IgD-negative memory B cell (primary cell): Measurements from ENCODE around the gene GRM1. TPM values are rescaled to one million over a fixed set of nuclear protein-coding genes. Genes with fewer than 3 reads are reported as not detected.

Source experiments
- H3K27ac Mint-ChIP-seq, 3 donors: one replicate each; pipeline ENCODE4 v1.8.0; 2020 to 2022; ENCODE audit warnings: mild to moderate bottlenecking in 3 of 3, mixed read lengths in 3 of 3, moderate library complexity in 1 of 3
- H3K27me3 Mint-ChIP-seq: one replicate; pipeline ENCODE4 v1.8.0; 2021; ENCODE audit warnings: mixed read lengths
- H3K36me3 Mint-ChIP-seq: one replicate; pipeline ENCODE4 v1.8.0; 2020; ENCODE audit warnings: mild to moderate bottlenecking, mixed read lengths
- H3K4me1 Mint-ChIP-seq, 3 donors: one replicate each; pipeline ENCODE4 v1.8.0; 2020 to 2022; ENCODE audit warnings: mixed read lengths in 3 of 3, mild to moderate bottlenecking in 1 of 3
- H3K4me3 Mint-ChIP-seq, 4 donors: one replicate each; pipeline ENCODE4 v1.8.0; 2020 to 2022; ENCODE audit warnings: mild to moderate bottlenecking in 4 of 4, mixed read lengths in 4 of 4, moderate library complexity in 3 of 4
- H3K9me3 Mint-ChIP-seq, 3 donors: one replicate each; pipeline ENCODE4 v1.8.0; 2020 to 2021; ENCODE audit warnings: mixed read lengths in 3 of 3, mild to moderate bottlenecking in 1 of 3
- polyA plus RNA-seq: library from polyadenylated mRNA; unstranded; fragments of 300-500 nt; fragmentation: Illumina TruSeq; gene quantifications from one replicate; pipeline ENCODE4 v1.2.3, GENCODE V29; 2021

GRM1 gene
- polyA plus RNA-seq, 1 donor from 2014 or later = not detected

DNA sequence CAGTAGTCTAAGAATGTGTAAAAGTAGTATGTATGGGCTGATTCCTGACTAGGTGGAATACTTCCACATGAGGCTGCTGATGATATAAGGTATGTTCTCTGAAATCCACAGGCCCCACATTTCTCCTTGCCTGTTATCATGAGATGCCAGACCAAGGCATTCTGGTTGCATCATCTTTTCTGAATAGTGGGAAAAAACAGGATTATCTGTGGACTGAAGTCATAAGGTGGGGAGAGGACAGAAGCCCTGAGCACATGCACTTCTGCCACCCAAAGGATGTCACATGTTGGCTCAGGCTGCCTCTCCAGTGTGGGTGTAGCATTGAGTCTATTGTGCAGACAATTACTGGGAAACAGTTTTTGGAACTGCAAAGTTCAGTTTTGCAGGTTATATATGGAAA is 330.3 kb downstream of the GRM1 start:
- H3K4me3 Mint-ChIP-seq = no peak overlapping the region
- no peaks in the 10 kb centered on the region for H3K4me1 Mint-ChIP-seq
- peaks cover 0 to 7% (median 1%) of the 10 kb centered on the region in 3 donors for H3K9me3 Mint-ChIP-seq
- H3K27ac Mint-ChIP-seq = no peak overlapping the region
- no peaks in the 10 kb centered on the region for H3K27me3 Mint-ChIP-seq
- H3K36me3 Mint-ChIP-seq = peaks cover 1% of the 10 kb centered on the region

DNA sequence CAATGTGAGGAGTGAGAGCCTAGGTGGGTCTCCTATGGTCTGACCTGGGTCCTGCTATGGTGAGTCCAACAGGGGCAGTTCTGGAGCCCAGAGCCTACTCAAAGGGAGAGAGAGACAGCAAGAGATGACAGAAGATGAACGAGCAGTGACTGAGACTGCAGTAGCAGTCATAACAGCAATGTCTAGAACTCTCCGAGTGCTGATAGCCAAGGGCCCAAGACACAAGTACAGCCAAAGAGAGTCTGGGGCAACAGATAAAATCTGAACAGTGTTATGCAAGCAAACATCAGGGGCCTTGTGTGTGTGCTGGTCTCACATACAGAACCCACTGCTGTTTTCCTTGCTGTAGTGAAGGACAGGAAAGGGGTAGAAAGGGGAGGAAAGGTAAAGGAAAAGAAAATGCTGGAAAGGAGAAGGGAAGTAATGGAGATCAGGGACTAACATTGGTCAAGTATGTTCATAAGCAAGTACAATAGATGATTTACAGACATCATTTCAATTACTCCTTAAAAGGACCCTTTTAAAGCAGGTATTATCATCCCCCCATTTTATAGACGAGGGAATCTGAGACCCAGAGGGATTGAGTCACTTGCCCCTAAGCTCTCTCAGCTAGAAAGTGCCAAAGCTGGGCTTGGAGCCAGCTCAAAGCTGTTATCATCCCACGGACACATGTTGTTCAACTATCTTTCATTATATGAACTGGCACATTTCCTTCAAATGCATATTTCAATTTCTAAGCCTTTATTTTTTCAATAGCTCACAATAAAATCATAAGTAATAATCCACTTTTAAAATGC is 332.5 kb downstream of the GRM1 start:
- Mint-ChIP-seq H3K4me3 (no peak overlapping the region), H3K4me1 (no peaks in the 10 kb centered on the region), H3K9me3 (peaks cover 0 to 5% (median 1%) of the 10 kb centered on the region in 3 donors), H3K27ac (no peak overlapping the region), H3K27me3 (no peaks in the 10 kb centered on the region), H3K36me3 (peaks cover 1% of the 10 kb centered on the region)

DNA sequence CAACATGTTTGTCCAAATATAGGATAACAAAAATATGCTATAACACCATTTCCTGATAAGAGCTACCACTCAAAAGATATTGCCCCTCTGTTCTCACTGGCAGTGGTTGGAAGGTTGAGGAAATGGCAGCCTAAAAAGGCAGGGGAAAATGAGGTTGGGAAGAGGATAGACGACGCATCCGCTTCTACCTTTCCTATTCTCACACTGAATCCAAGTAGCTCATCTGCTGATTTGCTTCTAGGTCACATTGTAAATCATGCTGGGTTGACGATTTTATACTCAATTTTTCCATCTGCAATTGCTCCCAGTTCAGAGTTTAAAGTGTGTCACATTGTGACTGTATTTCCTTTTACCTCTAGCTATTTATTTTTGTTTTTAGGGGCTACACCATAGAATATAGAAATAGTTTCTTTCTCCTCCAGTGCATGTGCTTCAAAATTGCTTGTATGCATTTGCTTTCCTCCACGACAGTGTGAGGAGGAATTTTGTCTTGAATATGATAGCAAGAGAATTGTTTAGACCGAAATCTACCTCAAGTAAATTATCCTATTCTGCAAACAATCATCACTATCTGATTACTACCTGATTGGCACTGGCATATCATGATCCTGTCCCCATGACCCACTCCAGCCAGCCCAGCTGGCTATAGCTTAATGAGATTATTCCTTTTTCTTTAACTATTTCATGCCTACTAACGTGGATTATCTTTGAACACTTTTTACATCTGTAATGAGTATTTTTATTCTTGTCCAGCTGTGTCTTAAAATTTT is 335.2 kb downstream of the GRM1 start:
- H3K9me3 Mint-ChIP-seq = peaks cover 0 to 4% (median 0%) of the 10 kb centered on the region in 3 donors
- H3K4me1 Mint-ChIP-seq = no peaks in the 10 kb centered on the region
- peaks cover 1% of the 10 kb centered on the region for H3K36me3 Mint-ChIP-seq
- no peaks in the 10 kb centered on the region for H3K27me3 Mint-ChIP-seq
- H3K27ac Mint-ChIP-seq = no peak overlapping the region
- H3K4me3 Mint-ChIP-seq = no peak overlapping the region

DNA sequence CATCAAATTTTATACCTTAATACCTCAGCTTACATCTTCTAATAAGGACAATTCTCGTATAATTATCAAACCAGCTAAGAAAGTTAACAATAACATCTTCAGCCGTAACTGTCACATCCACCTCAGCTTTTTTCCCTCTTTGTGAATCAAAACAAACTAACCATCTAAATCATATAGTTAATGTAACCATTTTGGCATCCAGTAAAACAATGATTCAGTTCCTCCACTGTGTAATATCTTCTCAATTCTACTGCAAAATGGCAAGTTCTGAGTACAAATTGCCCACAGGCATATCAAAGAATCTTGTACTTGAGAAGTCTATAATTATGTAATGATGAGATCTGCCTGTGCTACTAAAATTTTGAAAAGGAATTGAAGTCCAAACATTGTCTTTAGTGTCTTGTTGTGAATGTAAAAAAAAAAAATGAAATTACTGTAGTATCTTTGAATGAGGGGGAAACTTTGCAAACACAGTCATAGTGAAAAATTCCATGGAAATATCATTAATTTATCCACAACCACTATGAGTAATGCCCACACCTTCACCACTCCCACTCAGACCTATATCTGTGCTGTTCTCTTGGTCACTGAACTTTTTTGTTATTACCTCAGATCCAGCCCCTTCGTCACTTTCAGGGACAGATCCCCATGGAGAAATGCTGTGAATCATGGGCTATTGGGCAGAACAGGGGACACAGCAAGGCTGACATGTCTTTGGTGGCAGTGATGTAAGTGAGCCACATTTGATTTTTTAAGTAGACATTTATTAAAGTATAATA is 336.1 kb downstream of the GRM1 start:
- Mint-ChIP-seq H3K4me3 (no peak overlapping the region), H3K4me1 (no peaks in the 10 kb centered on the region), H3K27ac (no peak overlapping the region), H3K36me3 (peaks cover 1% of the 10 kb centered on the region), H3K9me3 (peaks cover 0 to 5% (median 0%) of the 10 kb centered on the region in 3 donors), H3K27me3 (no peaks in the 10 kb centered on the region)

DNA sequence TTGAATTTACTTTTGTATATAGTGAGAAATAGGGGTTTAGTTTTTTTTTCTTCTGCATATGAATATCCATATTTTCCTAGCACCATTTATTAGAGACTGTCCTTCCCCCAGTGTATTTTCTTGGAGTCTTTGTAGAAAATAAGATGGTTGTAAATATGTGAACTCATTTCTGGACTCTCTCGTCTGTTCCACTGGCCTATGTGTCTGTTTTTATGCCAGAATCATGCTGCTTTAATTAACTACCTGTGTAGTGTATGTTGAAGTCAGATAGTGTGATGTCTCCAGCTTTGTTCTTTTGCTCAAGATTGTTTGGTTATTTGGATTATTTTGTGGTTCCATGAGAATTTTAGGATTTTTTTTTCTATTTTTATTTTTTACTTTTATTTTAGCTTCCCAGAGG is 338.2 kb downstream of the GRM1 start:
- H3K27ac Mint-ChIP-seq = no peak overlapping the region
- no peaks in the 10 kb centered on the region for H3K27me3 Mint-ChIP-seq
- H3K36me3 Mint-ChIP-seq = no peaks in the 10 kb centered on the region
- no peak overlapping the region for H3K4me3 Mint-ChIP-seq
- H3K4me1 Mint-ChIP-seq = no peaks in the 10 kb centered on the region
- peaks cover 3 to 7% (median 6%) of the 10 kb centered on the region in 3 donors for H3K9me3 Mint-ChIP-seq

DNA sequence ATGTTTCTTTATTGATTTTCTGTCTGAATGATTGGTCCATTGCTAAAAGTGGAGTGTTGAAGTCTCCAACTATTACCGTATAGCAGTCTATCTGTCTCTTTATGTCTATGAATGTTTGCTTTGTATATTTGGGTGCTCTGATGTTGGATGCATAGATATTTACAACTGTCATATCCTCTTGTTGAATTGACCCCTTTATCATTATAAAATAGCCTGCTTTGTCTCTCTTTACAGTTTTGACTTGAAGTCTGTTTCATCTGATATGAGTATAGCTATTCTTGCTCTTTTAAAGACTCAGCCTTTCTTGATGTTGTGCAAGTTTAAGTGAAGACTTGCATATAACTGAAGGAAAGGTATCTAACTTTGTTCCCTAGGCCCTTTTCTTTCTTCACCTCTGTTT is 341.0 kb downstream of the GRM1 start:
- Mint-ChIP-seq H3K27ac (no peak overlapping the region), H3K9me3 (peaks cover 6 to 13% (median 7%) of the 10 kb centered on the region in 3 donors), H3K36me3 (no peaks in the 10 kb centered on the region), H3K27me3 (no peaks in the 10 kb centered on the region), H3K4me3 (no peak overlapping the region), H3K4me1 (no peaks in the 10 kb centered on the region)

DNA sequence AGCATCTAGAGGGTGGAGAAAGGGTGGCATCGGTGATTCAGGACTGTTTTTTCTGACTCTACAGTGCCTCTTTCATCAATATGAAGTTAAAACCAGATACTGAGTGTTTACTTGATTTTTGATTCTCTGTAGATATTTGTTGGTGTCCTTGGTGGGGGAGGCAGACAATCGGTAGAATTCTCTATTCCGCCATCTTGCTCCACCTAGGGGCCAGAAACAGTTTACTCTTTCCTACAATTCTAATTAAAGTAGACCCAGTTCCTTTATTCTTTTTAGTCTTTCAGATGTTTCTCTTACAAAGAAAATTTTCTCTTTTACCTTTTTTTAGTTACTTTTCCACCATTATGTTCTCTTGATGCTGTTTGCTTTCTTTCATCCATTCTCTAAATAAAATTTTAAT is 352.6 kb downstream of the GRM1 start:
- Mint-ChIP-seq H3K36me3 (no peaks in the 10 kb centered on the region), H3K4me1 (no peaks in the 10 kb centered on the region), H3K27ac (no peak overlapping the region), H3K27me3 (no peaks in the 10 kb centered on the region), H3K4me3 (no peak overlapping the region), H3K9me3 (no peaks in the 10 kb centered on the region)

DNA sequence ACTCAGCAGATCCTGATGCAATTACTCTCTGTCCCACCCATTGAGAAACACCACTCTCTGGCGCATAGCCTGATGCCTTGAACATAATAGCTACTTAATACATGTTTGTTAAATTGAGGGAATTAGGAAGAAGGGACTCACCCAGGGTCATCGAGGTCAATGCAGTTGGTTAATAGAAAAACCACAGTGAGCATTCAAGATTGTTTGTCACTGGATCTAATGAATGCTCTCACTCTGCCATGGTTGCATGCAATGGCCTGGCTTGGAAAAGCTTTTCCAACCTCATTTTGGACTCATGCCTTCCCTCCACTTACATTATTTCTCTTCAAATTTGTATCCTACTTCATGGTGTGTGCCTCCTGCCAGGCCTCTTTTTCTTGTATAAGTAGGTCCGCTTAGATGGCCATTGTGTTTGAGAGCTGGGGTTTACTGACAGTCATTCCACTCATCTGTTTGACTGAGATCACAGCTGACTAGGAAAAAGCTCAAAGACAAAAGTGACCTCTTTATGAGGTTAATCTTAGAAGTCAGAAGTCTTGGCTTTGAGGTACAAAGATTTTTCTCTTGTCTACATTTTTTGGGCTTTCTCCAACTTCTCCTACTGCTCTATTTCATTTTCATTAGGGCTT is 360.0 kb downstream of the GRM1 start:
- Mint-ChIP-seq H3K4me1 (no peaks in the 10 kb centered on the region), H3K36me3 (no peaks in the 10 kb centered on the region), H3K4me3 (no peak overlapping the region), H3K9me3 (peaks cover 0 to 1% (median 0%) of the 10 kb centered on the region in 3 donors), H3K27me3 (no peaks in the 10 kb centered on the region), H3K27ac (peak overlapping the region in 1 of 3 donors; percentile 51)

DNA sequence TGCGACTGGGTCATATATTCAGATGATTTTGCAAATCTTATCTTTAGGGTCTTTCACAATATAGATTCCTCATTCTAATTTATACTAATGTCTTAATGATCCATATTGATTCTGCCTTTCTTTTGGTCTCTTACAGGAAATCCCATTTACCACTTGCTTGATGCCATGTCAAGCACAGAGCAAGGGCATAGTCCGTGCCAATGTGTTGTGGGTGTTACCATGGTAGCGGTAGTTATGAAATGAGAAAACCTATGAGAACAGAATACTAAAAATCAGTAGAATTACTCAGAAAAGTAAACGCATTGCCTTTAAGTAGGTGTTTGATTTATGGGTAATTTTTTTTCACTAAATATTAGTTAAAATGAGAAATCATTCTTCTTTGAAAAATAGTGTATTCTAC is 360.9 kb downstream of the GRM1 start:
- H3K27me3 Mint-ChIP-seq = no peaks in the 10 kb centered on the region
- H3K27ac Mint-ChIP-seq = no peak overlapping the region
- H3K36me3 Mint-ChIP-seq = no peaks in the 10 kb centered on the region
- H3K9me3 Mint-ChIP-seq = peaks cover 0 to 1% (median 0%) of the 10 kb centered on the region in 3 donors
- no peak overlapping the region for H3K4me3 Mint-ChIP-seq
- no peaks in the 10 kb centered on the region for H3K4me1 Mint-ChIP-seq

DNA sequence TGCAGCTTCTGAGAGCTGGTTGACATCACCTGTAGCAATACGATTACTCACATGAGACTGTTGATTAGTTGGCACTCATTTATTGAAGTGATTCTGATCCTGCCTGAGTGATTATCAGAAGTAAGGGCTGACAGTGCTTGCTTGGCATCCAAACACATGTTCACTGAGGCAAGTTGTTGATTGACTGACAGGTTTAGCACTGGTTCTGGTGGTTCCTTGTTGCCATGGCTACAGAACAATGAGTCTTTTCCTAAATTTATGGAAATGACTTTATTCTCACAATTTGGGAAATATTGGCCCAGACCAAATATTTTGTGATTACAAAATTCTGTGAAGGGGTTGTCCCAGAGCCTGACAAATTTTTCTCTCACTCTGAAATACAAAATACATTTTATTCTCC is 368.8 kb downstream of the GRM1 start:
- Mint-ChIP-seq H3K27me3 (no peaks in the 10 kb centered on the region), H3K27ac (no peak overlapping the region), H3K36me3 (no peaks in the 10 kb centered on the region), H3K4me3 (no peak overlapping the region), H3K4me1 (no peaks in the 10 kb centered on the region), H3K9me3 (peaks cover 0 to under 1% (median 0%) of the 10 kb centered on the region in 3 donors)

DNA sequence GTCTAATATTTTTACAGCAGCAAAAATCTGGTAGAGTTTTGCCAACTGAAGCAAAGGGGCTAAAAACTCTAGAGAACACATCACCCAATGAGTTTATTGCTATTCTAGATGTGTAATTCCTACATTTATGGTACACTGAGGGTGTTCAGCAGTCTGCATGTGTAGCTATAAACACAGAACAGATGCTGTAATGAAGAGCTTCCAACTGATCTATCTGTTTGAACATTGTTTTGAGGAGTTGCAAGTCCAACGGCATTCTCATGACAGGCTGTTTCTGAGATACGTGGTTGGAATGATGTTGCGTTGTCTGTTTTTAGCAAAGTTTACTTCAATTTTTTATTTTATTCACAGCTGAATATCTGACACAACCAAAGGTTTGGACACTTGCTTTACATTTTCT is 373.6 kb downstream of the GRM1 start:
- Mint-ChIP-seq H3K36me3 (no peaks in the 10 kb centered on the region), H3K4me3 (no peak overlapping the region), H3K27ac (no peak overlapping the region), H3K27me3 (no peaks in the 10 kb centered on the region), H3K4me1 (no peaks in the 10 kb centered on the region), H3K9me3 (peaks cover 0 to 3% (median 3%) of the 10 kb centered on the region in 3 donors)

DNA sequence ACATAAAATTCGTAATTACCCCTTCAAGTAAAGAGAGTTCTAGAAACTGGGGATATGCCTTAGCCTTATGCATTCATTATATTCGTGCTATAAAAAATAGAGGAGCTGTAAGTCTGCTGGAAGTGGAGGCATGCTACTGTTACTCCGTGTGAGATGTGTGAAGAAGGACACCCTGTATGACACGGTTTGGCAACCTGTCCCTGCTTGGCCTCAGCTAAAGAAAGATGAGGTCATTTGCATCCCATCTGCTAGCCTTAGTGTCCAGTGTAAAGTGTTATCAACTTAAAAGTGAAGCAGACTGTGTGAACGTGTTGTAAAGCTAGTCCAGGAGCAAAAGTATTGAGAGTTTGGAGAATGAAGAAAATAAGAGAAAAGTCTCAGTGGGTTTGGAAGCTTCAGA is 379.7 kb downstream of the GRM1 start:
- no peaks in the 10 kb centered on the region for H3K27me3 Mint-ChIP-seq
- H3K36me3 Mint-ChIP-seq = no peaks in the 10 kb centered on the region
- H3K27ac Mint-ChIP-seq = no peak overlapping the region
- peaks cover 0 to 5% (median 5%) of the 10 kb centered on the region in 3 donors for H3K9me3 Mint-ChIP-seq
- H3K4me1 Mint-ChIP-seq = peaks cover 0 to 2% (median 0%) of the 10 kb centered on the region in 3 donors
- no peak overlapping the region for H3K4me3 Mint-ChIP-seq

DNA sequence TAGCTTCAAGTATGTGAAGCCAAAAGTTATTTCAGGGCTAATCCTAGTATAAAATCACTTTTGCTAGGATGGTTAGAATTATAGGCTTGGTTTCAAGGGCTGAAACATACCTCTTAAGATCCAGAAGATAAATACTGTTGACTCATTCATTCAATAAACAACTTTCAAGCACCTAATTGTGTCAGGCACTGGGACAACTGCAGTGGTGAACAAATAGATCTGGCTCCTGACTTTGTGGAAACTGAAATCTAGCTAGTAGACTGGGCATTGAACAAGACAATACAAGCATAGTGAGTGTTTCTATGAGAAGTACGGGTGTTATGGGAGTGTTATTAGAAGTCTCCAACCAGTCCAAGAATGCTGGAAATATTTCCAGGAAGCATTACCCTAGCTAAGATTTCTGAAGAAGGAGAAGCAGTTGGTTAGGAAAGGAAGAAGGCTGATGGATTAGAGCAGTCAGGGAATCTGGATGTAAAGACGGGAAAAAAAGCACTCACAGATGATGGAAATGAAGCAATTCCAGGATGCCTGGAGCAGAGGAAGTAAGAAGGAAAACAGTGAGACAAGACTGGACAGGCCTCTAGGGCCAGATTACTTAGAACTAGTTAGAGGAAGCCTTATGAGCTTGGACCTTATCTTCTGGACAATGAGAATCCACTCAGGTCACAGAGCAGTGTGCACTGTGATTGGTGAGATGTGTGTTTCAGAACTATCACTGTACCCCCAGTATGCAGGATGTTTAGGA is 382.2 kb downstream of the GRM1 start:
- Mint-ChIP-seq H3K4me1 (peaks cover 0 to 2% (median 0%) of the 10 kb centered on the region in 3 donors), H3K27me3 (no peaks in the 10 kb centered on the region), H3K9me3 (peaks cover 0 to 2% (median 2%) of the 10 kb centered on the region in 3 donors), H3K4me3 (no peak overlapping the region), H3K36me3 (no peaks in the 10 kb centered on the region), H3K27ac (no peak overlapping the region)

DNA sequence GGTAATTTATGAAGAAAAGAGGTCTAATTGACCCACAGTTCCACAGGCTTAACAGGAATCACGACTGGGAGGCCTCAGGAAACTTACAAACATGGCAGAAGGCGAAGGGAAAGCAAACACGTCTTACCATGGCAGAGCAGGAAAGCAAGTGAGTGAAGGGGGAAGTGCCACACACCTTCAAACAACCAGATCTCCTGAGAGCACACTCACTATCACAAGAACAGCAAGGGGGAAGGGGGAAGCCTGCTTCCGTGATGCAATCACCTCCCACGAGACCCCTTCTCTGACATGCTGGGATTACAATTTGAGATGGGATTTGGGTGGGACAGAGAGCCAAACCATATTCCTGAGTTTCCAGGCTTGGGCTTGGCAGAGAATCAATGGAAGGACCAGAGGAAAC is 390.7 kb downstream of the GRM1 start:
- Mint-ChIP-seq H3K4me3 (no peak overlapping the region), H3K9me3 (no peaks in the 10 kb centered on the region), H3K36me3 (no peaks in the 10 kb centered on the region)

More for the DNA sequence above, 390.7 kb downstream of the GRM1 start:
- no peaks in the 10 kb centered on the region for H3K4me1 Mint-ChIP-seq
- H3K27ac Mint-ChIP-seq = no peak overlapping the region
- peaks cover 2% of the 10 kb centered on the region for H3K27me3 Mint-ChIP-seq
